Testis (tissue), 3 donors: ENCODE data around the gene RHPN2. TPM values are rescaled to one million over a fixed set of nuclear protein-coding genes. Genes with fewer than 3 reads are reported as not detected.
"Not testable (repeated sequence)": the region's sequence is repeated elsewhere in the genome, so short reads cannot be mapped to it uniquely, and the experiment has no call there.

ENCODE experiments used
- DNase-seq: peaks from one replicate; pipeline ENCODE4 v3.0.0-alpha.2; 2019
- H3K27ac ChIP-seq, 2 donors: fragments of 200-600 bp; sonication (generic); one replicate each; pipeline ENCODE4 v1.5.1; 2019
- H3K27me3 ChIP-seq: fragments of 200-600 bp; sonication (generic); one replicate; pipeline ENCODE4 v1.5.1; 2019
- H3K36me3 ChIP-seq: fragments of 200-600 bp; sonication (generic); one replicate; pipeline ENCODE4 v1.5.1; 2017; ENCODE audit warnings: low read depth; ENCODE audit errors: missing control alignments
- H3K4me1 ChIP-seq: fragments of 200-600 bp; sonication (generic); one replicate; pipeline ENCODE4 v1.5.1; 2019
- H3K4me3 ChIP-seq, 2 donors: fragments of 200-600 bp; sonication (generic); one replicate each; pipeline ENCODE4 v1.5.1; 2017 to 2019
- H3K9me3 ChIP-seq: fragments of 200-600 bp; sonication (generic); one replicate; pipeline ENCODE4 v1.5.1; 2017
- CTCF ChIP-seq, 3 experiments: fragments of 450-650 bp in 2 of 3; fragments of 200-600 bp in 1 of 3; sonication (generic) in 1 of 3; IDR thresholded peaks; one replicate each; pipeline ENCODE4 v1.5.1; 2016 to 2019; ENCODE audit warnings: antibody characterized with exemption in 3 of 3, mild to moderate bottlenecking in 2 of 3, moderate library complexity in 1 of 3
- POLR2A ChIP-seq: fragments of 450-650 bp; IDR thresholded peaks from one replicate; pipeline ENCODE4 v1.6.1; 2017; ENCODE audit warnings: antibody characterized with exemption, mild to moderate bottlenecking, moderate library complexity
- WGBS, 2 donors: methylation state at CpG; one replicate each; pipeline ENCODE4 v1.1.5; 2018; 5-methylcytosine and 5-hydroxymethylcytosine counted together
- intact Hi-C: fragments of 100-400 bp; cut with DNase I; formaldehyde crosslinking; loops from one replicate; pipeline ENCODE4 v1.15.1; 2023; ENCODE audit warnings: low total_unique reads
- polyA plus RNA-seq: library from polyadenylated mRNA; stranded (reverse); fragments of 350-450 nt; fragmentation: Illumina TruSeq; extraction: RNeasy Lipid Tissue Mini Kit (QIAGEN cat#74804); gene quantifications from one replicate; pipeline ENCODE4 v1.2.3, GENCODE V29; 2014; ENCODE audit warnings: low read depth, low replicate concordance; ENCODE audit not compliant: insufficient read depth
- total RNA-seq, 2 donors: library from RNA; depleted of rRNA; stranded (reverse); fragments of >200 nt; gene quantifications; one replicate each; pipeline ENCODE4 v1.2.3, GENCODE V29; 2016

Gene RHPN2
- total and polyA plus RNA-seq, 3 donors from 2014 or later: 3.5 to 8.1 (median 4.0) TPM

- no peaks in the 10 kb centered on the region for H3K36me3 ChIP-seq
- no peak for TF ChIP-seq CTCF (IDR thresholded peaks at IDR 0.05)
- TF ChIP-seq POLR2A: no peak
- WGBS, 2 donors: 76 to 96% methylated on average over 3 of the region's 3 CpGs
Measured at GRCh38 chr19:32945260-32945659, 119.4 kb downstream of the RHPN2 start.

DNA sequence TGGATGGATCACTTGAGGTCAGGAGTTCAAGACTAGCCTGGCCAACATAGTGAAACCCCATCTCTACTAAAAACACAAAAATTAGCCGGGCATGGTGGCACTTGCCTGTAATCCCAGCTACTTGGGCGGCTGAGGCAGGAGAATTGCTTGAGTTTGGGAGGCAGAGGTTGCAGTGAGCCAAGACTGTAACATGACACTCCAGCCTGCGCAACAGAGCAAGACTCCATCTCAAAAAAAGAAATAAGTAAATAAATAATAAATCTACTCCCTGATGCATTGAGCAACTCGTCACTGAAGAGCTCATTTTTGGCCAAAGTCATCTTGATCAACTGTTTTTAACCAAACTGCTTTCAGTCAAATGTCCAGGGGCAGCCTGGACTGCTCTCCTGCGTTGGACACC lies 123.4 kb downstream of the RHPN2 start:
- H3K4me3 ChIP-seq, H3K27ac ChIP-seq, H3K36me3 ChIP-seq, H3K9me3 ChIP-seq, H3K27me3 ChIP-seq, DNase-seq, H3K4me1 ChIP-seq, intact Hi-C loops: not testable (repeated sequence)
- 97 to 98% methylated on average over 5 of the region's 5 CpGs for WGBS, 2 donors

More at GRCh38 chr19:32945260-32945659, 119.4 kb downstream of the RHPN2 start:
- Histone ChIP-seq H3K4me1 (no peaks in the 10 kb centered on the region), H3K9me3 (no peaks in the 10 kb centered on the region), H3K4me3 (no peak overlapping the region), H3K27ac (no peak overlapping the region), H3K27me3 (no peaks in the 10 kb centered on the region)
- no peak for DNase-seq
- intact Hi-C loops: no loop called here

DNA sequence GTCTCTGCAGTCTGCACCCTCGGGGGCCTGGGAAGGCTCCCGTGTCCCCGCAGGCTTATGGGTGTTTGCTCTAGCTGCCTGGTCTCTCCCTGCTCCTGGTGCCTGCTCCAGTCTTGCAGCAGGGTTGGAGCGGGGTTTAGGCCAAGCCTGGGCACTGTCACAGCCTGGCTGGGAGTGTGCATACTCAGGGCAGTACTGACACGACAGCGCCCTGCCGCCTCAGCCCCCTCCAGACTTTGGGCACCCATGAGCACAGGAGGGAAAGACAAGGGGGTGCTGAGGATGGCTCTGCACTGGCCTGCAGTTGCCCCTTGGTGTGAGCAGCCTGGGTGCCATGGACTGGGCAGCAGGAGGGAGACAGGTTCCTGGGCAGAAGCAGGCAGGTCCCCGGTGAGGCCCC lies 128.6 kb downstream of the RHPN2 start:
- Histone ChIP-seq H3K4me1 (no peaks in the 10 kb centered on the region), H3K36me3 (no peaks in the 10 kb centered on the region), H3K27ac (no peak overlapping the region), H3K4me3 (no peak overlapping the region), H3K9me3 (no peaks in the 10 kb centered on the region), H3K27me3 (no peaks in the 10 kb centered on the region)
- intact Hi-C loops: no loop called here
- no peak for TF ChIP-seq CTCF (IDR thresholded peaks at IDR 0.05)
- no peak for TF ChIP-seq POLR2A
- WGBS, 2 donors: 97% methylated on average over 8 of the region's 8 CpGs; no CpG with 5 or more reads in 1 of the 2 donors
- DNase-seq: no peak

DNA sequence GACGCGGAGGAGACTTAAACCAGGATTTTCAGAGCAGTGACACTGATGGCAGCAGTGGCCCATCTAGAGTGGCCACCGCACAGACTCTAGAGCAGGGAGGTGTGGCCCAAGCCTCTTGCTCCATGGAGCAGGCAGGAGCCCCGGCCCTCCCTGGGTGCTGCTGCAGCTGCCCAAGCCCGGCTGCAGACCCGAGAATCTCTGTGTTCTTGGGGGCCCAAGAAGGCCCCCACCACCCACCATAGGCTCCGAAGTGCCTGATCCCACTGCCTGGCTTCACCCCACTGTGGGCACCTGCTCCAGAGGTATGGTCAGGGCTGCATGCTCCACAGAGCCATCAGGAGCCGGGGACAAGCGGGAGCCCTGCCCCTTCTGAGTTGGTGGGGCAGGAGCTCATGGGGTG lies 129.1 kb downstream of the RHPN2 start:
- Histone ChIP-seq H3K4me3 (no peak overlapping the region), H3K9me3 (no peaks in the 10 kb centered on the region), H3K27me3 (no peaks in the 10 kb centered on the region), H3K4me1 (no peaks in the 10 kb centered on the region), H3K36me3 (no peaks in the 10 kb centered on the region), H3K27ac (no peak overlapping the region)
- intact Hi-C loops: no loop called here
- WGBS, 2 donors: 78 to 94% methylated on average over 3 to 9 of the region's 9 CpGs
- TF ChIP-seq CTCF (IDR thresholded peaks at IDR 0.05) (no peak), POLR2A (no peak)
- no peak for DNase-seq

GRCh38 chr19:32933571-32933970 lies 131.1 kb downstream of the RHPN2 start:
- intact Hi-C loops: no loop called here
- no peak overlapping the region for H3K4me3 ChIP-seq
- TF ChIP-seq CTCF (IDR thresholded peaks at IDR 0.05) (no peak), POLR2A (no peak)
- H3K27me3 ChIP-seq: no peaks in the 10 kb centered on the region
- H3K27ac ChIP-seq: no peak overlapping the region
- no peaks in the 10 kb centered on the region for H3K4me1 ChIP-seq
- no peak for DNase-seq
- no peaks in the 10 kb centered on the region for H3K9me3 ChIP-seq
- WGBS, 2 donors: 82 to 94% methylated on average over 3 of the region's 3 CpGs
- H3K36me3 ChIP-seq: no peaks in the 10 kb centered on the region
